ENCODE data around the gene TFRC.

TFRC gene

DNA sequence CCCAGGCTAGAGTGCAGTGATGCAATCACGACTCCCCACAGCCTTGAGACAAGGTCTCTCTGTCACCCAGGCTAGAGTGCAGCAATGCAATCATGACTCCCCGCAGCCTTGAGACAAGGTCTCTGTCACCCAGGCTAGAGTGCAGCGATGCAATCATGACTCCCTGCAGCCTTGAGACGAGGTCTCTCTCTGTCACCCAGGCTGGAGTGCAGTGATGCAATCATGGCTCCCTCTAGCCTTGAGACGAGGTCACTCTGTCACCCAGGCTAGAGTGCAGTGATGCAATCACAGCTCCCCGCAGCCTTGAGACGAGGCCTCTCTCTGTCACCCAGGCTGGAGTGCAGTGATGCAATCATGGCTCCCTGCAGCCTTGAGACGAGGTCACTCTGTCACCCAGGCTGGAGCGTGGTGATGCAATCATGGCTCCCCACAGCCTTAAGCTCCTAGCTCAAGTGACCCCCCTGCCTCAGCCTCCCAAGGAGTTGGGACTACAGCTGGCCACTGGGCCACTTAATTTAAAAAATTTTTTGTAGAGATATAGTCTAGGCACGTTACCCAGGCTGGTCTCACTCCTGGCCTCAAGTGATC lies 26.1 kb downstream of the TFRC start:
- Histone ChIP-seq H3K4me3 (ENCODE audit: severe bottlenecking) (no peak overlapping the region), H3K4me1 (ENCODE audit: insufficient read depth, poor library complexity, severe bottlenecking) (no peaks in the 10 kb centered on the region), H3K9me3 (ENCODE audit: severe bottlenecking) (no peaks in the 10 kb centered on the region), H3K27me3 (ENCODE audit: insufficient read depth, poor library complexity, severe bottlenecking) (no peaks in the 10 kb centered on the region), H3K27ac (ENCODE audit: poor library complexity, severe bottlenecking) (no peak overlapping the region), H3K36me3 (ENCODE audit: low read depth) (peaks cover 97% of the 10 kb centered on the region)
- DNase-seq (ENCODE audit: low spot score) = no peak
- no peak for ATAC-seq (ENCODE audit: low read depth)
- TF ChIP-seq, protein P1, sequence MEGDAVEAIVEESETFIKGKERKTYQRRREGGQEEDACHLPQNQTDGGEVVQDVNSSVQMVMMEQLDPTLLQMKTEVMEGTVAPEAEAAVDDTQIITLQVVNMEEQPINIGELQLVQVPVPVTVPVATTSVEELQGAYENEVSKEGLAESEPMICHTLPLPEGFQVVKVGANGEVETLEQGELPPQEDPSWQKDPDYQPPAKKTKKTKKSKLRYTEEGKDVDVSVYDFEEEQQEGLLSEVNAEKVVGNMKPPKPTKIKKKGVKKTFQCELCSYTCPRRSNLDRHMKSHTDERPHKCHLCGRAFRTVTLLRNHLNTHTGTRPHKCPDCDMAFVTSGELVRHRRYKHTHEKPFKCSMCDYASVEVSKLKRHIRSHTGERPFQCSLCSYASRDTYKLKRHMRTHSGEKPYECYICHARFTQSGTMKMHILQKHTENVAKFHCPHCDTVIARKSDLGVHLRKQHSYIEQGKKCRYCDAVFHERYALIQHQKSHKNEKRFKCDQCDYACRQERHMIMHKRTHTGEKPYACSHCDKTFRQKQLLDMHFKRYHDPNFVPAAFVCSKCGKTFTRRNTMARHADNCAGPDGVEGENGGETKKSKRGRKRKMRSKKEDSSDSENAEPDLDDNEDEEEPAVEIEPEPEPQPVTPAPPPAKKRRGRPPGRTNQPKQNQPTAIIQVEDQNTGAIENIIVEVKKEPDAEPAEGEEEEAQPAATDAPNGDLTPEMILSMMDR (IDR thresholded peaks at IDR 0.05; ENCODE audit: poor library complexity, severe bottlenecking) = no peak

DNA sequence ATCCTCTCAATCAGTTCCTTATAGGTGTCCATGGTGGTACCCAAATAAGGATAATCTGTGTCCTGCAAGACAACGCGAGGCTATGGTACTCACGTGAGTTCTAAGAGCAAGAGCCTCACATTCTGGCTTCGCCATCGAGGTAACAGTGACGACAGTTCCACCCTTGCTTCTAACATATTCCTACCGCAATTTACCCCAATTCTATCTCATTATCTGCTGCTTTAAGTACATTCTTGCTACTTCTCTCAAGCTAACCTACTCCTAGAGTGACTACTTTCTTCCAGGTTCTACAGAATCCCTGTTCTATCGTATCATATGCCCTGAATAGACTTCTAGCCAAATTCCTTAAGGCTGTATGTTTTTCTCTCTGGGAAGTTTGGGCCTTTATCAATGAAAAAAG lies 26.6 kb downstream of the TFRC start:
- no peaks in the 10 kb centered on the region for H3K9me3 ChIP-seq (ENCODE audit: severe bottlenecking)
- H3K27me3 ChIP-seq (ENCODE audit: insufficient read depth, poor library complexity, severe bottlenecking) = no peaks in the 10 kb centered on the region
- H3K4me1 ChIP-seq (ENCODE audit: insufficient read depth, poor library complexity, severe bottlenecking) = no peaks in the 10 kb centered on the region
- H3K27ac ChIP-seq (ENCODE audit: poor library complexity, severe bottlenecking) = no peak overlapping the region
- TF ChIP-seq, protein P1 (IDR thresholded peaks at IDR 0.05; ENCODE audit: poor library complexity, severe bottlenecking) = no peak
- H3K4me3 ChIP-seq (ENCODE audit: severe bottlenecking) = no peak overlapping the region
- ATAC-seq (ENCODE audit: low read depth) (no peak; the same call in 2 of the 3 replicates), DNase-seq (ENCODE audit: low spot score) (no peak)
- H3K36me3 ChIP-seq (ENCODE audit: low read depth) = peaks cover 97% of the 10 kb centered on the region

DNA sequence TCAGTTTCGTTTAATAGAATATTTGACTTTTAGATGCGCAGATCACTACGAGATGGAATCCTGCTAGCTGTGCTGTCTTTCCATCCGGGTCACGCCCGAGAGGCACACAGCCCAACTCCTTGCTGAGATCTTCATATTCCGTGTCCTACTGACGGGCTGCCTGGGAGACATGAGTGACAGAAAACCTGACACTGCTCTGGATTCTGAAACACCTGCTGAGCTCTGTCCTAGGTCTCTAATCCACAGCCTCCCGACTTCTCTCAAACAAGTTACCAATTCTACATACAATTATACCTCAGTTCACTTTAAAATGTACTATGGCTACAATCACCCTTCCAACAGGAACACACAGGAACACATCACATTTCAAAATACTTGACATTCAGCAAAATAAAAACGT lies 27.2 kb downstream of the TFRC start:
- Histone ChIP-seq H3K4me3 (ENCODE audit: severe bottlenecking) (no peak overlapping the region), H3K4me1 (ENCODE audit: insufficient read depth, poor library complexity, severe bottlenecking) (no peaks in the 10 kb centered on the region), H3K36me3 (ENCODE audit: low read depth) (peaks cover 97% of the 10 kb centered on the region), H3K27me3 (ENCODE audit: insufficient read depth, poor library complexity, severe bottlenecking) (no peaks in the 10 kb centered on the region), H3K27ac (ENCODE audit: poor library complexity, severe bottlenecking) (no peak overlapping the region), H3K9me3 (ENCODE audit: severe bottlenecking) (no peaks in the 10 kb centered on the region)
- ATAC-seq (ENCODE audit: low read depth) = no peak
- TF ChIP-seq, protein P1 (IDR thresholded peaks at IDR 0.05; ENCODE audit: poor library complexity, severe bottlenecking) = no peak
- no peak for DNase-seq (ENCODE audit: low spot score)

DNA sequence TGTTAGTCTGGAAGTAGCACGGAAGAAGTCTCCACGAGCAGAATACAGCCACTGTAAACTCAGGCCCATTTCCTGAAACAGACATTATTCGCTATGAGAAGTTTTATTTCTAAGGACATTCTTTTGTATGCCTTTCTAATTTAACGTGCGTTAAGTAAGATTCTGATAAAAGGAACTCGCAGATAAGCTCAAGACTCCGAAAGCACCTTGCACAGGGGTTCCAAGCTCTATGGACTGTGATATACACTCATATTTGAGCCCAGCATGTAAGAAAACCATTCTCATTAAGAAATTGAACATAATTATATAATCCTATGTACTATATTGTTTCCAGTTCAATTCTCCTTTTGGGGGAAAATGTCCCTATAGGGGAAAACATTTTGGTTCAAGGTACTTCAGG lies 28.4 kb downstream of the TFRC start:
- Histone ChIP-seq H3K27ac (ENCODE audit: poor library complexity, severe bottlenecking) (no peak overlapping the region), H3K36me3 (ENCODE audit: low read depth) (peaks cover 95% of the 10 kb centered on the region)
- TF ChIP-seq, protein P1 (IDR thresholded peaks at IDR 0.05; ENCODE audit: poor library complexity, severe bottlenecking) = no peak

DNA sequence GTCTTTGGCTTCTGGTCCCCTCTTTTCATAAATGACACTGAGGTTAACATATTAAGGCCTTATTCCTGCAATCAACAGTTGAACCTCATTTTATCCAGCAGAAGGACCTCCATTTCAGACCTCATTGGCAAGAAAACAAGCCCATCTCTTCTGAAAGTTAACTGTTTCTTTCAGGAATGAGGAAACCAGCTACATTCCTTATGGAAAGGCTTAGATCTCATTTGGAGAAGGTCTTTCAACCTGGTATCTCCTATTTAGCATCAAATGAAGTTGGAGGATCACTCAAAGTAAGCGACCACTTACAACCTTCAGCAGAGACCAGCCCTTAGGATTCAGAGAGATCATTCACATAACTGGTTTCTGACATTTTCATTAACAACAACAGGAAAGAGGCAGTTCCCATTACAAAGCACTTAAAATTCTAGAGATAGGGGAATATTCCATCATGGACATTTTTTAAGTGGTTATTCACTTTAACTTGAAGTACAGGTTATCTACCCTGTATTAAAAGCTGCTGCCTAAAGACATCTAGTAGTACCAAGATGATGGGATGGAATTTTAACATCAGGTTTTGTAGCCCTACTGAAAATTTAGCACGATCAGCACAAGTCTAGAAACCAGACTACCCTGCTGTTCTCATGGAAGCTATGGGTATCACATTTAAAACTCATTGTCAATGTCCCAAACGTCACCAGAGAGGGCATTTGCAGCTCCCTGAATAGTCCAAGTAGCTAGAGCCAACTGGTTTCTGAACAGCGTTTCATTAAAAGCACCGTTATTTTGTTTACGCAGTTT lies 30.4 kb downstream of the TFRC start:
- ATAC-seq (ENCODE audit: low read depth) (no peak), DNase-seq (ENCODE audit: low spot score) (no peak)
- H3K36me3 ChIP-seq (ENCODE audit: low read depth) = peaks cover 79% of the 10 kb centered on the region
- no peaks in the 10 kb centered on the region for H3K27me3 ChIP-seq (ENCODE audit: insufficient read depth, poor library complexity, severe bottlenecking)
- H3K27ac ChIP-seq (ENCODE audit: poor library complexity, severe bottlenecking) = no peak overlapping the region
- no peak overlapping the region for H3K4me3 ChIP-seq (ENCODE audit: severe bottlenecking)
- H3K9me3 ChIP-seq (ENCODE audit: severe bottlenecking) = no peaks in the 10 kb centered on the region
- TF ChIP-seq, protein P1 (IDR thresholded peaks at IDR 0.05; ENCODE audit: poor library complexity, severe bottlenecking) = no peak
- H3K4me1 ChIP-seq (ENCODE audit: insufficient read depth, poor library complexity, severe bottlenecking) = no peaks in the 10 kb centered on the region

More for the DNA sequence above, 28.4 kb downstream of the TFRC start:
- Histone ChIP-seq H3K27me3 (ENCODE audit: insufficient read depth, poor library complexity, severe bottlenecking) (no peaks in the 10 kb centered on the region), H3K9me3 (ENCODE audit: severe bottlenecking) (no peaks in the 10 kb centered on the region), H3K4me1 (ENCODE audit: insufficient read depth, poor library complexity, severe bottlenecking) (no peaks in the 10 kb centered on the region), H3K4me3 (ENCODE audit: severe bottlenecking) (no peak overlapping the region)
- ATAC-seq (ENCODE audit: low read depth) = no peak
- DNase-seq (ENCODE audit: low spot score) = no peak
